SK-N-SH (cell line): Measurements from ENCODE around the gene BEGAIN.

ENCODE experiments used
- CTCF ChIP-seq: fragments of 200-600 bp; sonication (generic); IDR thresholded peaks from 2 replicates; pipeline ENCODE4 v1.6.1; 2017; ENCODE audit warnings: antibody characterized with exemption, mild to moderate bottlenecking, moderate library complexity
- JUND ChIP-seq: IDR thresholded peaks from 2 replicates; pipeline ENCODE4 v1.4.0; 2012
- NFIC ChIP-seq: IDR thresholded peaks from 2 replicates; pipeline ENCODE4 v1.4.0; 2012; ENCODE audit warnings: borderline replicate concordance
- POLR2AphosphoS5 ChIP-seq: IDR thresholded peaks from 2 replicates; pipeline ENCODE4 v1.6.1; 2012; ENCODE audit warnings: low read depth, low read length

GRCh38 chr14:100543471-100544455, 43.5 kb downstream of the BEGAIN start:
- TF ChIP-seq CTCF, result no peak
- TF ChIP-seq POLR2AphosphoS5, result no peak
- TF ChIP-seq NFIC, result no peak
- no peak for TF ChIP-seq JUND
